Endothelial cell of coronary artery (primary cell): Measurements from ENCODE around the gene B4GALNT2. TPM values are rescaled to one million over a fixed set of nuclear protein-coding genes. Genes with fewer than 3 reads are reported as not detected.

Experiments used
- total RNA-seq: library from RNA; depleted of rRNA; stranded (reverse); fragments of >200 nt; gene quantifications from 2 replicates; pipeline ENCODE4 v1.2.3, GENCODE V29; 2014

B4GALNT2 gene
- total RNA-seq = under 0.01 TPM in 2 replicates

GRCh38 chr17:49132699-49133364 is at the start of gene B4GALNT2:
B4GALNT2 (plus strand) TSS chr17:49132769; CDS start chr17:49132793, 24 bp downstream.

GRCh38 chr17:49210158-49211029 is 77.8 kb downstream of the B4GALNT2 start, which contains the start of the genes ABI3 and GNGT2:
ABI3 (plus strand) TSS chr17:49210707; CDS start chr17:49210725, 18 bp downstream.
GNGT2 (minus strand) TSS chr17:49210574; CDS start chr17:49207422, 3,152 bp downstream.

Other genes starting within 250 kb of the B4GALNT2 start
- 26.1 and 71.1 TPM in 2 replicates for gene ATP5MC1, start 240.0 kb upstream of the B4GALNT2 start, total RNA-seq
- 54.3 and 56.1 TPM in 2 replicates for gene UBE2Z, start 224.4 kb upstream of the B4GALNT2 start, total RNA-seq
- gene SNF8, start 187.9 kb upstream of the B4GALNT2 start, total RNA-seq = 106 and 147 TPM in 2 replicates
- not detected in 2 replicates for gene GIP, start 164.2 kb upstream of the B4GALNT2 start, total RNA-seq
- 1.6 and 4.2 TPM in 2 replicates for gene IGF2BP1, start 135.4 kb upstream of the B4GALNT2 start, total RNA-seq
- gene GNGT2, start 77.8 kb downstream of the B4GALNT2 start, total RNA-seq = 1.3 and 1.7 TPM in 2 replicates
- gene ABI3, start 77.9 kb downstream of the B4GALNT2 start, total RNA-seq = 14.3 and 23.2 TPM in 2 replicates
- gene PHOSPHO1, start 98.0 kb downstream of the B4GALNT2 start, total RNA-seq = 0.19 TPM in 1 of 2 replicates, not detected in the other
- gene ZNF652, start 229.5 kb downstream of the B4GALNT2 start, total RNA-seq = 6.1 and 10.4 TPM in 2 replicates